GM19468 (cell line): ENCODE data around the gene FAM124B.
"Not testable (repeated sequence)": the region's sequence is repeated elsewhere in the genome, so short reads cannot be mapped to it uniquely, and the experiment has no call there.

Experiments used
- ATAC-seq: cut with Tn5 transposase; IDR thresholded peaks from one replicate; pipeline ENCODE4 v1.9.1; 2021; ENCODE audit warnings: mild to moderate bottlenecking, moderate library complexity, moderate number of reproducible peaks; ENCODE audit not compliant: unreplicated experiment; ENCODE audit errors: extremely low read depth

FAM124B gene

GRCh38 chr2:224386876-224387275 lies 15.0 kb downstream of the FAM124B start:
- no peak for ATAC-seq

DNA sequence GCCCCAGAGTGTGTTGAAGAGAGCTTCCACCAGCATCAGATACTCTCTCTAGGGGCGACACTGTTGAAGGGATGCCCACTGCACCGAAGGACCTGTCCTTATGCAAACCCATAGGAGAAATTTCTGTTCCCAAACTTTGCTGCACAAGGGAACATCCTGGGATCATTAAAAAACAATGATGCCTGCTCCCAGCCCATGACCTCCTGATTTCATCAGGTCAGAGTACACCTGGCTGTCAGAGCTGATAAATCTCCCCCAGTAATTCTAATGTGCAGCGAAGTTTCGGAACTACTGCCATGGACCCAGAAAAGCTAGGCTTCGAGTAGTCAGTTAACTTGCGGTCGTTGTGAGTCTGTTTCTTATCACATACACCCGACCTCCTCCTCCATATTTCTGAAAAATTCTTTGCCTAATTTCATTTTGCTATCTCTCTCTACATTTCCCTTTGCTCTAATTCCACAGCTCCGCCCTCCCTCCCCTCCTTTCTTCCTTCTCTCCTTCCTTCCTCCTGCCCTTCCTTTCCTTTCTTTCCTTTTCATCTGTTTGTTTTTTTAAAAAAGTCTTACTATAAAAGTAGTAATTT lies 18.8 kb downstream of the FAM124B start:
- no peak for ATAC-seq

- ATAC-seq, result not testable (repeated sequence)
These were observed 19.6 kb downstream of the FAM124B start for GRCh38 chr2:224382280-224382647.

DNA sequence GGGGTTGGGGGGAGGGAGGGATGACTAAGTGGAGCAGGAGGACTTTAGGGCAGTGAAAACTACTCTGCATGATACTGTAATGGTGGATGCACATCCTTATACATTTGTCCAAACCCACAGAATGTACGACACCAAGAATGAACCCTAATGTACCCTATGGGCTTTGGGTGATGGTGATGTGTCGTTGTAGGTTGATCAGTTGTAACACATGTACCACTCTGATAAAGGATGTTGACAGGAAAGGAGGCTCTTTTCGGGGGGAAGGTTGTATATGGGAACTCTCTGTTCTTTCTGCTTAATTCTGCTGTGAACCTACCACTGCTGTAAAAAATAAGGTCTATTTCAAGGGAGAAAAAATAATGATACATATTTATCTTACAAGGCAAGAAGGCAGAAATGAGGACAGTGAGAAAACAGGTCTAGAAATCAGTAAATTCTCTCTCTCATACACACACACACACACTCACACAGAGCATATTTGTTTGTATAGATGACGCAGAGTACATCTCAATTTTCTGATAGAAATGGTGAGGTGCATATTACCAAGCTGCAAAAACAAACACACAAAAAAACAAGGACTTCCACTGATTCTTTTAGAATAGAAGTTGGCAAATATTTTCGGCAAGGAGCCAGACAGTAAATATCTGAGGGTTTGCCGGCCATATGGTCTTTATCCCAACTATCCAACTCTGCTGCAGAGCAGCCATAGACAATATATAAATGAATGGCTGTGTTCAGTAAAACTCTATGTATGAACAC lies 20.2 kb downstream of the FAM124B start:
- ATAC-seq, result no peak

DNA sequence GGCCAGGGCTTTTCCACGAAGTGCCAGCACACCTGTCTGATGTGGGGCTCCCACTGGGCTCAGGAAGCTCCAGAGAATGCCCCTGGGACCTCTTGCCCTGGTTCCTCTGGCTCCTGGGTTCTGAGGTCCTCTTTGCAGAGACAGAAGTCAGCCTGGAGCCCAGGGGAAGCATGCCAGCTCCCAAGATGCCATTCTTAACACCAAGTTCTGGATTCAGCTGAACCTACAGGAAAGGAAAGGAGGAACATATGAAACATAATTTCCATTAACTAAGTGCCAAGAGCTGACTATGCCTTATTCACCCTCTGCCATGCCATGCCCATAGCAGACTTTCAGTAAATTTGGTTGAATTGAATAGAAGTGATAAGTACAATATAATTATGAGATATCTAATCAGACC lies 21.9 kb downstream of the FAM124B start:
- ATAC-seq, result no peak

DNA sequence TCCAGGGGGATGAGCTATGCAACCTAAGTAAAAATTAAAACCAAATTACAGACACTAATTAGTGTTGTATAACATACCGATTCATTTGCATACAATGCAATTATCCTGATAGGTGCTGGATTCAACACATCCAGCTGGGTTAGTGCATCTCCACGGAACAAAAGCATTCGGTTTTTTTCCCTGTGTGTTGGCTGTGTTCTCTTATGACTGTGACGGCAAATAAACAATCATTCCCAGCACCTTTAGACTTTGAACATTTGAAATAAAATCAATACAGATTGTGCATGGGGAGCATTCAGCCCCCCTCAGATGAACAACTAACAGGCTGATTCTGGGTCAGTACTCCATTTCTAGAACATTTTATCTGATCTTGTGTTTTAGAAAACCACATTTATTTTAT lies 22.7 kb downstream of the FAM124B start:
- no peak for ATAC-seq

DNA sequence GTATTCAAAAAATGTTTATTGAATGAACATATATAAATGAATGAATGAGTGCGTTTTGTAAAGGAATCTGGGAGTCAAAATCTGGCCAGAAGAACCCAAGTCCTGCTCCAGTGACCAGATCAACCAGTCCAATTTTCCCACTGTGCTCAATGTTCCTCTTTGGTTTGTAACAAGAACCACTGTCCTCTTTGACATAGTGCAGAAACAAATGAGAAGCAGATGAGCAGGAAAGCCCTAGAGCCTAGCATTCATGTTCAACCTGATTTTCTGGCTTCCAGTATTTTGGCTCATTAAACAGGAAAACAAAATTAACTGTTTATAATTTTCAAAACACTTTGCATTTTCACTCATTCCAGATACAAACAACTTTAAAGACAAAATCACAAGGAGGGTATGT lies 23.2 kb downstream of the FAM124B start:
- no peak for ATAC-seq

DNA sequence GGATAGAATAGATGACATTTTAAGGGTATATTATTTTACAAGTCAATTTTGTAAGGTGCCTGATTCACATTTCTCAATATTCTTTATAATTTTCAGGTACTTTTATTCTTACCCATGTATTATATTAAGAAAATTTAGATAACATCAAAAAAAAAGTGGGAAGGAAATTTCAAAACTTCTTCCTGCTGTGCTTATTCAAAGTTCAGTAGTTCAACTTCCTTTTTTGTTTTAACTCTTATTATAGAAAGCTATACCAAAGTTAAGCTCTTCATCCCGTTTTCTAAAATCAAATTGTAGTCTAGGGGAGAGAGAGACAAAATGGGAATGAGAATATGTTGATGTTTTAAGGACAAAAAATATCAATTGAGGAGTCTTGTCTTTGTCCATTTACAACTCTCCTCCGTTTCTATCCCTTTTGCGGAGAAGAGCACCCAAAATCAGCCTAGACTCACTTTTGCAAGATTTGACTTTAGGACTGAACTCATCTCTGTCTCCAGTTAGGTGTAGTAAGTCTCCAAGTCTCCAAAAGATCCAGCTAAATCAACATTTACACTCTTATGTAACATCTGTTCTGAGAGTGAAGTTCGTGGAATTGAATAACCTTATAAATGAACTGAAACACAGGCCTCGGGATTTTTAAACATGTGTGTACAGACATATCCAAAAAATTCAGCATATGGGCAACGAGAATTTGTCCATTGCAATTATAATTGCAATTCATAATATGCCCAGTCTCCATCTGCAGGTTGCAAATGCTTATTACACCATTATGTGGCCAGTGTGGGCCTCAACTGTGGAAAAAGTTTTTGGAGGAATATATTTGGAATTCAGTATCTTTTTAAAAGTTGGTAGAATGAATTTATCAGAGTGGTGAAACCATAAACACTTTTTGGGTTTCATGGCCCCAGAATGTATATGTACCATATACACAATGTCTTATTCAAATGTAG lies 23.9 kb downstream of the FAM124B start:
- no peak for ATAC-seq

DNA sequence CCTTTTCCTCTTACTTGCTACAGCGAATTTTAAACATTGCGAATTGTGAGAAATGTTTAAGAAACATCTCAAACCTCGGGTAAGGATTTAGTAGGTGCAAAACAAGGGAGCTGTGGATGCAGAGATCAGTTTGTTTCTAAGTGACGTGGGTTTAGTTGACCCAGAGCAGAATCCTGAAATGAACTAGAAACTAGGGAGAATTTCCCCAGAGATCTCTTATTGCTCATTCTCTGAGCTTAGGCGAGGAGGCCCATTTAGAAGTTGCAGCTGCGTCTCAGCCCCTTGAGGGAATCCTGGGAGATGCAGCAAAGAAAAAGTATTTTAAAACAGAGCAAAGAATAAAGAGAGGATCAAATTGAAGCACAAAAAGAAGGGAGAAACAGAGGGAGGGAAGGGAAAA lies 29.3 kb downstream of the FAM124B start:
- no peak for ATAC-seq

- ATAC-seq, result no peak
These were observed 32.8 kb downstream of the FAM124B start for GRCh38 chr2:224369028-224369632.

- ATAC-seq, result no peak
These were observed 35.6 kb downstream of the FAM124B start for GRCh38 chr2:224366267-224366844.

DNA sequence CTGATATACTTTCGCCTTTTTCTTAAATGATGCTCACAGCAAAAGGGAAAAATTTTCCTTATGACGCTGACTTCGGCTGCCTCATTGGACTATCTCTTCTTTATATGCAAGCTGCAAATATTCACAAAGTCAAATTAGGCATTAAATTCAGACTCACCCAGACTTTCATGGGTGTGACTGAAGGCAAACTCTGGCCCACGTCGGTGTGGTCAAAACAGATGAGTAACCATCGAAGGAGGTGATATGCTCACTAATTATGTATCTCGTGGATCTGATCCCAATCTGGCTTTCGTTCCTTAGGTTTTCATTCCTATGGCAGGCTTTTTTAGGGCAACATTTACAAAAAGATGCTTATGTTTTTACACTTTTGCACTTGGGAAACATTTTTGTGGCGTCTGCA lies 36.6 kb downstream of the FAM124B start:
- ATAC-seq, result no peak

DNA sequence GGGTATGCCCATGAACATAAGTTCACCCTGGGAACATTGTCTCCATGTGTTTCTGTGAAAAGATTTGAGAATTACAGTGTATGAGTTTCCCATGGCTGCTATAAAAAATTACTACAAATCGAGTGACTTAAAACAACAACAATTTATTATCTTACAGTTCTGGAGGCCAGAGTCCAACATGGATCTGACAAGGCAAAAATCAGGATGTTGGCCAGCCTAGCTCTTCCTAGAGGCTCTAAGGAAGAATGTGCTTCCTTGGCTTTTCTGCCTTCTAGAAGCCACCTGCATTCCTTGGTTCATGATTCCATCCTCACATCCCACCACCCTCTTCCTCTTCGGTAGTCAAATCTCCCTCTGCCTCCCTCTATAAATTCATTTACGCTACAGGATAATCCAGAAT lies 38.6 kb downstream of the FAM124B start:
- ATAC-seq, result no peak

DNA sequence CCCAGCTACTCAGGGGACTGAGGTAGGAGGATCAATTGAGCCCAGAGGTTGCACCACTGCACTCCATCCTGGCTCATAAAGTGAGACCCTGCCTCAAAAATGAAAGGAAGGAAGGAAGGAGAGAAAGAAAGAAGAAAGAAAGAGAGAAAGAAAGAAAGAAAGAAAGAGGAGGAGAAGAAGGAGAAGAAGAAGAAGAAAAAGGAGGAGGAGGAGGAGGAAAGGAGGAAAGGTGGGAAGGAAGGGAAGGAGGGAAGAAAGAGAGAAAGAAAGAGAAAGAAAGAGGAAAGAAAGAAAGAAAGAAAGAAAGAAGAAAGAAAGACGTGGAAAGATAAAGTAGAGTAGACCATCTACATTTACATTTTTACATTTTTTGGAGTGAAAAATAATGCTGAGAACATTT lies 39.8 kb downstream of the FAM124B start:
- no peak for ATAC-seq

GRCh38 chr2:224360801-224361251 lies 41.1 kb downstream of the FAM124B start:
- no peak for ATAC-seq

DNA sequence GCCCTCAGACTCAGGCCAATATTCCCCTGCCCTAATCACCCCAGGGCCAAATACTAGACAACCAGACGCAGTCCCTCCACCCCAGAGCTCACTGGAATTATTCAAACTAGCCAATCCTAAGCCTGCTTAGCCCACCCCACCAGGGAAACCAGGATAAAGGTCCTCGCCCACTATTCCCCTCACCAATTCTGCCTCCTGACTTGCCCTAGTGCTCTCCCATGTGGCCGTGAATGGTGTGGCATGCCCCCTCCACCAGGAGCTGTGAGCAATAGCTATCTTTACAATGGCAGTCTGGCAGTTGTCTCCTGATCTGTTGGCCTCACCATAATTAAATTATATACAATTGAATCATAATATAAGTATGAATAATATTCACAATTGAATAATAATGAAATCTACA lies 42.3 kb downstream of the FAM124B start:
- ATAC-seq, result no peak

DNA sequence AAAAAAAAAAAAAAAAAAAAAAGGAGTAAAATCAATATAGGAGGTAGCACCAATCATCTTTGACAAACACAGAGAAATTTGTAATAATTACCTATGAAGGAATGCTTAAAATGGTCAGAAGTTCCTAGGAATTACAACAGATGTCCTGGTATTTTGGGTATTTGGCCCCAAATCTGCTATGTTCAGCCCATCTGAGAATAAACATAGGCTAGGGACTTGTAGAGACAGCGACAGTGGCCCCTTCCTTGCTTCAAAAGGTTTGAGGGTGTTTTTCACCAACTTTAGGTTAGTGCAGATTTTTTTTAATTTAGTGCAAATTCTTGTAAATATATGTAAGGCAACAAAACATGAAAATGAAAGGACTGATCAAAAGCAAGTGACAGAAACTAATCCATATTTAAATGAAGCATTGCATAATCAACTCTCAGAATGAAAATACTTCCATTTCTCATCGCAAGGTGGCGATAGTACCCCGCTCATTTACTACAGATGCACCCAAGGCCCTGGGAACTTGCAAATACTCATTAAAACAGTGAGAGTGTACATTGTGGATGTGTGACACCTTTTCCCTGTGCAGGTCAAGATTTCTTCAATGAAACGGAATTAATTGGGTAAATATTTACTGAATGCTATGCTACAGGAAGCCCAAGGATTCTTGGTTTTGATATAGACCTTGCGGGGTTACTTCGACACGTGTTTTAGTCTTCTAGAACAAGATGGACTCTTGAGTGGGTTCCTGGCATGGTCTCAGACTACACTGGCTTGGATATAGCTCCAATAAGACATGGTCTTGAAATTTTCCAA lies 44.6 kb downstream of the FAM124B start:
- peak; percentile 59 for ATAC-seq

DNA sequence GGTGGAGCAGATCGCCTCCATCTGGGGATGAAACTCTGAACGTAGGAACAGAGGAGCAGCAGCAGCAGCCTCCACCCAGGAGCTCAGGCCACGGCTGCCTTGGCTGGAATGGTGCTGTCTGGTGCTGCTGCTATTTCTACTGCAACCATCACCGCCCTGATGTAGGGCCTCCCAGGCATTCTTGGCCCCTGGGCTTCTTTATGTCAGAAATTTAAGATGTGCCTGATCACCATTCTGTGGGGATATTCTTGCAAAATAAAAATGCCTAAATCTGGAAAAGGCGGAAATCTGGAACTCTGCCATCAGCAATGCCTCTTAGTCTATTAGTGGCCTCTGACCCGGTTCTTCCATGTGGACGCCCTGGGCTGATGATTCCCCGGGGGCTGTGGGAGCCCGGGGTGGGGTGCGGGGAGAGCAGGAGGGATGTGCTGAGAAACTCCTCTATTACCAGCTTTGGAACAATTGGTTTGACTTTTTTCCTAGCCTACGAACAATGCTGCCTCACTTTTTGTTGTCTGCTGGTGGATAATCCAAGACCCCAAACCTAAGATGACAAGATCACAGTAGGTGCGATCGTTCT lies 47.2 kb downstream of the FAM124B start:
- no peak for ATAC-seq

DNA sequence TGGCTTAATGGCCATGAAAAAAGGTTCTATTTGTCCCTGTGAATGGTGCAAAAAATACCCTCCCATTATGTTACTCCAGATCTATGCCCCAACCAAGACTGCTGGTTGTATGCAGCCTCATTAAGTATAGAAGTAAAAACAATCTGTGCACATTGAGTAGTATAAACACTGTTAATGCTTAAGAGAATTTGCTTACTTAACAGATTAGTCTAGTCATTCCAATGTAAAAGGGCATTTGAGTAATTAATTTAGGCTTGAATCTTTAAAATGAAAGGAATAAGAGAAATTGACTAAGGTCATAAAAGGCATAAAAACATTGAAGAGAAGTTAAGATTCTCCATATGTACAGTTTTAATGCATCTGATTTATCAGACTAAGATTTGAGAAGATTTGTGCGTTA lies 51.2 kb downstream of the FAM124B start:
- no peak for ATAC-seq
